Astrocyte (in vitro differentiated cells and primary cell): ENCODE measurements around the gene ERFE.

Experiments used
- EZH2 ChIP-seq: IDR thresholded peaks from 2 replicates; pipeline ENCODE4 v1.6.1; 2012; ENCODE audit warnings: mild to moderate bottlenecking, low read length, inconsistent platforms; ENCODE audit not compliant: insufficient read depth
- TF ChIP-seq, protein P1 (sequence below): IDR thresholded peaks from 2 replicates; pipeline ENCODE4 v1.5.1; 2011; ENCODE audit warnings: low read depth, mild to moderate bottlenecking, inconsistent platforms, low read length, moderate library complexity; ENCODE audit not compliant: insufficient read depth

DNA sequence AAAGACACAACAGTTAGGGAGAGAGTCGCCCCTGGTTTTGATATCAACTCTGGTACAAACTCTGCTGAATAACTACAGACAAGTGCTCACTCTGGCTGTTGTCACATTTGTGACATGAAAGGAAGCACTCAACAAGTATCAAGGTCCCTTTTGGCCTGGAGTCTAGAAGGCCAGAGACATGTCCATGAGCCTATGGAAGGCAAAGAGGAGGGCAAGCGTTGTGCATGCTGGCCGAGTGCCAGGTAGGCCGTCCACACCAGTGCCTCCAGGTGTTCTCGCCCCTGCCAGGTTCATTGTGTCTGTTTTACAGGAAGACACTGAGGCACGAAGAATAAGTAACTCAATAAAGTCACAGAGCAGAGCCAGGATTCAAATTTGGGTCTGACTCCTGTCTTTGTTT lies 23.6 kb downstream of the ERFE start:
- TF ChIP-seq, protein P1, sequence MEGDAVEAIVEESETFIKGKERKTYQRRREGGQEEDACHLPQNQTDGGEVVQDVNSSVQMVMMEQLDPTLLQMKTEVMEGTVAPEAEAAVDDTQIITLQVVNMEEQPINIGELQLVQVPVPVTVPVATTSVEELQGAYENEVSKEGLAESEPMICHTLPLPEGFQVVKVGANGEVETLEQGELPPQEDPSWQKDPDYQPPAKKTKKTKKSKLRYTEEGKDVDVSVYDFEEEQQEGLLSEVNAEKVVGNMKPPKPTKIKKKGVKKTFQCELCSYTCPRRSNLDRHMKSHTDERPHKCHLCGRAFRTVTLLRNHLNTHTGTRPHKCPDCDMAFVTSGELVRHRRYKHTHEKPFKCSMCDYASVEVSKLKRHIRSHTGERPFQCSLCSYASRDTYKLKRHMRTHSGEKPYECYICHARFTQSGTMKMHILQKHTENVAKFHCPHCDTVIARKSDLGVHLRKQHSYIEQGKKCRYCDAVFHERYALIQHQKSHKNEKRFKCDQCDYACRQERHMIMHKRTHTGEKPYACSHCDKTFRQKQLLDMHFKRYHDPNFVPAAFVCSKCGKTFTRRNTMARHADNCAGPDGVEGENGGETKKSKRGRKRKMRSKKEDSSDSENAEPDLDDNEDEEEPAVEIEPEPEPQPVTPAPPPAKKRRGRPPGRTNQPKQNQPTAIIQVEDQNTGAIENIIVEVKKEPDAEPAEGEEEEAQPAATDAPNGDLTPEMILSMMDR, result no peak
- TF ChIP-seq EZH2, result no peak
